CD4-positive, alpha-beta memory T cell (primary cell): ENCODE data around the gene FLYWCH2. TPM values are rescaled to one million over a fixed set of nuclear protein-coding genes. Genes with fewer than 3 reads are reported as not detected.

Experiments
- CTCF ChIA-PET: fragments of 350-600 bp; sonication (Branson Sonifier 250); formaldehyde crosslinking; loops from one replicate; lab custom pipeline; 2021; ENCODE audit warnings: inconsistent platforms; ENCODE audit not compliant: partially characterized antibody; lab: Charles Lee
- POLR2A ChIA-PET: fragments of 350-600 bp; sonication (Branson Sonifier 250); formaldehyde crosslinking; loops from one replicate; lab custom pipeline; 2021; ENCODE audit not compliant: partially characterized antibody; lab: Charles Lee
- DNase-seq, 5 donors: peaks; one replicate each; pipeline versions ENCODE4 v3.0.0 to v3.0.0-alpha.2; 2020 to 2022; ENCODE audit warnings: mixed read lengths in 1 of 5
- H3K27ac ChIP-seq: one replicate; pipeline ENCODE4 v1.7.0; 2013; ENCODE audit warnings: low read depth, low read length
- H3K27me3 ChIP-seq: 2 replicates; pipeline ENCODE4 v1.7.0; 2013; ENCODE audit warnings: mild to moderate bottlenecking, low read length, moderate library complexity; ENCODE audit not compliant: insufficient read depth
- H3K36me3 ChIP-seq: 2 replicates; pipeline ENCODE4 v1.7.0; 2013; ENCODE audit warnings: mild to moderate bottlenecking, low read length, moderate library complexity; ENCODE audit not compliant: insufficient read depth
- H3K4me1 ChIP-seq: 2 replicates; pipeline ENCODE4 v1.7.0; 2013; ENCODE audit warnings: mild to moderate bottlenecking, low read length, moderate library complexity; ENCODE audit not compliant: insufficient read depth
- H3K4me3 ChIP-seq, 2 donors: one replicate each; pipeline ENCODE4 v1.7.0; 2013; ENCODE audit warnings: low read length in 2 of 2, mild to moderate bottlenecking in 1 of 2
- H3K9me3 ChIP-seq, 2 donors: one replicate each; pipeline ENCODE4 v1.7.0; 2013; ENCODE audit warnings: low read length in 2 of 2, control low read depth in 1 of 2; ENCODE audit not compliant: control insufficient read depth in 1 of 2
- H3K27ac Mint-ChIP-seq, 7 donors: one replicate each; pipeline ENCODE4 v1.8.0; 2020 to 2021; ENCODE audit warnings: mixed read lengths in 7 of 7, mild to moderate bottlenecking in 6 of 7, inconsistent platforms in 3 of 7, moderate library complexity in 3 of 7
- H3K27me3 Mint-ChIP-seq, 2 donors: one replicate each; pipeline ENCODE4 v1.8.0; 2020 to 2021; ENCODE audit warnings: mixed read lengths in 2 of 2
- H3K36me3 Mint-ChIP-seq, 2 donors: one replicate each; pipeline ENCODE4 v1.8.0; 2020 to 2021; ENCODE audit warnings: mixed read lengths in 2 of 2, inconsistent platforms in 1 of 2, mild to moderate bottlenecking in 1 of 2
- H3K4me1 Mint-ChIP-seq, 4 donors: one replicate each; pipeline ENCODE4 v1.8.0; 2020 to 2021; ENCODE audit warnings: mixed read lengths in 4 of 4, mild to moderate bottlenecking in 1 of 4
- H3K4me3 Mint-ChIP-seq, 8 donors: one replicate each; pipeline ENCODE4 v1.8.0; 2020 to 2021; ENCODE audit warnings: mixed read lengths in 8 of 8, mild to moderate bottlenecking in 7 of 8, moderate library complexity in 6 of 8, inconsistent platforms in 3 of 8
- H3K9me3 Mint-ChIP-seq, 8 donors: one replicate each; pipeline ENCODE4 v1.8.0; 2020 to 2021; ENCODE audit warnings: mixed read lengths in 8 of 8, mild to moderate bottlenecking in 5 of 8, inconsistent platforms in 3 of 8, moderate library complexity in 1 of 8
- intact Hi-C: fragments of 100-400 bp; cut with micrococcal nuclease; formaldehyde crosslinking; loops from one replicate; pipeline ENCODE4 v1.15.1; 2023
- polyA plus RNA-seq, 2 donors: library from polyadenylated mRNA; unstranded; fragments of 300-500 nt; fragmentation: Illumina TruSeq; gene quantifications; one replicate each; pipeline ENCODE4 v1.2.3, GENCODE V29; 2021
- total RNA-seq, 2 experiments: library from RNA; stranded (reverse); gene quantifications; one replicate each; pipeline ENCODE4 v1.2.3, GENCODE V29; 2021

The FLYWCH2 gene
- total and polyA plus RNA-seq, 4 experiments from 2014 or later, result 21.1 to 27.1 (median 23.7) TPM

DNA sequence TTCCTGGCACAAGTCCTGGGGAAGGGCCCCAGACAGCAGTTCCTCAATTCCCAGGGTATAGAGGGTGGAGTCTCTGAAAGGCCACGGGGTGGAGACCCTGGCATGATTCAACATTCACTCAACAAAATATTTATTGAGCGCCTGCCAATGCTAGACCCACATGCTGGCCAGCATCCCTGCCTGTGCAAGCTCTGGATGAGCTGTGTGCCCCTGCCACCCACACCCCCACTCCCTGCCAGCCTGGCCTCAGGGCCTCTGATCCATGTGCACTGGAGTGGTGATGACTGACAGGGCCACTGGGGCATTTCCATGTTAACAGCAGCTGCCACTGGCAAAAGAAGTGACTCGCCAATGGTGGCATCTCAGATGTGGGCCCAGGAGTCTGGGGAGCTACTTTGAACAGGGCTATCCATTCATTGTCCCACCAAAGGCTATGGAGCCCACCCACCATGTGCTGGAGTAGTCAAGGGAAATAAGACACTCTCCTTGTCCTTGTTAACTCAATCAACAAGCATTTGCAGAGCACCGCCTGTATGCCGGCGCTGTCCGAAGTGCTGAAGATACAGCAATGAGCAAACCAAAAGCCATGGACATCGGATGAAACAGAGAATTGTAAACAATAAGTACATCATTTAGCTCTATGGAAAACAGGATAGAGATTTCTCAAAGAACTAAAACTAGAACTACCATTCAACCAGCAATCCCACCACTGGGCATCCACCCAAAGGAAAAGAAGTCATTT lies 22.0 kb upstream of the FLYWCH2 start:
- CTCF ChIA-PET, result no interaction called here
- Histone ChIP-seq H3K27ac (no peak overlapping the region), H3K4me3 (no peak overlapping the region), H3K9me3 (no peaks in the 10 kb centered on the region), H3K4me1 (peaks cover 12% of the 10 kb centered on the region), H3K27me3 (peaks cover 6% of the 10 kb centered on the region), H3K36me3 (no peaks in the 10 kb centered on the region)
- Mint-ChIP-seq H3K36me3 (peaks cover 0 to 3% of the 10 kb centered on the region in 2 donors), H3K9me3 (peaks cover 0 to 9% (median 2%) of the 10 kb centered on the region in 8 donors), H3K27me3 (peaks cover 5 to 13% of the 10 kb centered on the region in 2 donors), H3K4me3 (no peak overlapping the region), H3K4me1 (peaks cover 2 to 9% (median 4%) of the 10 kb centered on the region in 4 donors), H3K27ac (no peak overlapping the region)
- DNase-seq, result peak in 1 of 5 donors; percentile 23
- POLR2A ChIA-PET, result no interaction called here
- intact Hi-C loops, result loop anchor here (10.0 kb wide), 1 partner anchor 106 kb away; the partner anchor contains the start of gene SRRM2

DNA sequence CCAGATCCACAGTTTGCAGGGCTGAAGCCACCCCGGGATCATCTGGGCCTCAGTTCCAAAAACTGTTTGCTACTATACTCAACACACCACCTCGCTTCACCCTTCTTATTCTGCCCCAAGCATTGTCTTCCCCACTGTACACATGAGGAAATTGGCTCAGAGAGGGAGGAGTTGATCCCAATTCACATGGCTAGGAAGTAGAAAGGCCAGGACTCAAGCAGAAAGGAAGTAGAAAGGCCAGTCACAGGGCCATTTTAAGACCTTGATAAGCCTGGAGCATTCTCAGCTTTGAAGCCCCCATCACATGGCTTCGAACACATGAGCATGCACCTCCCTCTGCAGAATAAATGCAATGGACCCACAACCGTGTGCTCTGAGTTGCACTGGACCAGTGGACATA lies 17.4 kb upstream of the FLYWCH2 start:
- Mint-ChIP-seq H3K9me3 (peaks cover 0 to 7% (median 2%) of the 10 kb centered on the region in 8 donors), H3K4me1 (peaks cover 7 to 25% (median 13%) of the 10 kb centered on the region in 4 donors), H3K36me3 (peaks cover 0 to 3% of the 10 kb centered on the region in 2 donors), H3K4me3 (no peak overlapping the region), H3K27ac (peak overlapping the region in 3 of 7 donors; percentile 43 to 66 (median 55)), H3K27me3 (peaks cover 5% of the 10 kb centered on the region in 2 donors)
- intact Hi-C loops, result loop anchor here (5.0 to 10.0 kb wide), 2 partner anchors 88 to 111 kb away; partner anchors contain the start of genes ELOB and SRRM2
- Histone ChIP-seq H3K27ac (no peak overlapping the region), H3K9me3 (no peaks in the 10 kb centered on the region), H3K4me3 (no peak overlapping the region), H3K36me3 (no peaks in the 10 kb centered on the region), H3K27me3 (no peaks in the 10 kb centered on the region), H3K4me1 (peaks cover 13% of the 10 kb centered on the region)
- CTCF ChIA-PET, result interaction anchor here (1.2 to 1.5 kb wide), 2 partner anchors 9 to 55 kb away, joined by 3 to 5 read pairs; no protein-coding TSS in a partner anchor
- POLR2A ChIA-PET, result no interaction called here
- peak in 1 of 5 donors; percentile 16 for DNase-seq

DNA sequence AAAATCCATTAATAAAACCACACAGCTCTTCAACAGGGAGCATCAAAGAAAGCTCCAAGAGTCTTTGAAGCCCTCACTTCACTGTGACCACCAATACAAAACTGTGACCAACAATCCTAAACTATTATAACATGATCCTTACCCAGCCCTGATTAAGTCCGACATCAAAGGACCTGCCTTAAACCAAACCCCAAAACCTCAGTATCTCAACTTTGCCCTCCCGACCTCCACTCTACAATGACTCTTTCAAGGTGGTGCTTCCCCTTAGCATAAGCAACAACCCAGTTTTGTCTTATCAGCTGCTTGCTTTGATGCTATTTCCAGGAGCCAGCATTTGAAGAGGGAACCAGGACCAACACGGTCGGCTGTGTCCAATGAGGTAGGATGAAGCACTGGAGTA lies 16.6 kb upstream of the FLYWCH2 start:
- ChIA-PET POLR2A (no interaction called here), CTCF (interaction anchor here (1.2 to 2.9 kb wide), 4 partner anchors 10 to 54 kb away, joined by 3 to 35 read pairs (median 9); no protein-coding TSS in a partner anchor)

DNA sequence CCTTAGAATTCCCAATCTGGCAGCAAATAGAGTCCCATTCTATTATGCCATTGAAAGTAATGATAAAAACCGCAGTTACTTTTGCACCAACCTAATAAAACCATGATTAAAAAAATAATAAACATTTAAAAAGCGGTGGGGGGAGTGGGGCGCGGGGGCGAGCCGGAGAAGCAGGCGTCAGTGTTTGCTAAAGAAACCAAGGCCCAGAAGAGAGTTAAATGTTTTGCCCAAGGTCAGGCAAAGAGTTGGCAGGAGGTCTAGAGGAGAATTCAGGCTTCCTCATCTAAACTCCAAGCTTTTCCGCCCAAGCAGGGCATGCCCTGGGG lies 15.4 kb upstream of the FLYWCH2 start:
- Mint-ChIP-seq H3K27me3 (no peaks in the 10 kb centered on the region), H3K27ac (peak overlapping the region; percentile 54 to 94 (median 91)), H3K4me1 (peaks cover 7 to 25% (median 13%) of the 10 kb centered on the region in 4 donors), H3K4me3 (peak overlapping the region; percentile 77 to 90 (median 88)), H3K9me3 (no peaks in the 10 kb centered on the region), H3K36me3 (no peaks in the 10 kb centered on the region)
- POLR2A ChIA-PET, result interaction anchor here (0.8 to 2.4 kb wide), 15 partner anchors 13 to 903 kb away, joined by 3 to 30 read pairs (median 6); partner anchors contain the start of genes AMDHD2, ELOB, FLYWCH1 and FLYWCH2
- DNase-seq, result no peak
- H3K9me3 ChIP-seq, result no peaks in the 10 kb centered on the region
- no peaks in the 10 kb centered on the region for H3K27me3 ChIP-seq
- H3K27ac ChIP-seq, result peak overlapping the region; percentile 69
- no peaks in the 10 kb centered on the region for H3K36me3 ChIP-seq
- H3K4me1 ChIP-seq, result peaks cover 13% of the 10 kb centered on the region
- peak overlapping the region; percentile 17 to 76 for H3K4me3 ChIP-seq
- CTCF ChIA-PET, result interaction anchor here (0.7 to 3.0 kb wide), 23 partner anchors 9 to 146 kb away, joined by 3 to 35 read pairs (median 5); partner anchors contain the start of genes FLYWCH1, FLYWCH2 and PRSS22
- intact Hi-C loops, result loop anchor here (5.0 to 10.0 kb wide), 2 partner anchors 90 to 113 kb away; partner anchors contain the start of genes ELOB and SRRM2

More for the DNA sequence above, 16.6 kb upstream of the FLYWCH2 start:
- Histone ChIP-seq H3K27ac (no peak overlapping the region), H3K9me3 (no peaks in the 10 kb centered on the region), H3K4me3 (no peak overlapping the region), H3K27me3 (no peaks in the 10 kb centered on the region), H3K36me3 (no peaks in the 10 kb centered on the region), H3K4me1 (peaks cover 13% of the 10 kb centered on the region)
- Mint-ChIP-seq H3K27ac (peak overlapping the region in 6 of 7 donors; percentile 14 to 79 (median 30)), H3K27me3 (peaks cover 1 to 2% of the 10 kb centered on the region in 2 donors), H3K36me3 (no peaks in the 10 kb centered on the region), H3K4me3 (peak overlapping the region in 3 of 8 donors; percentile 29 to 61 (median 45)), H3K4me1 (peaks cover 7 to 25% (median 13%) of the 10 kb centered on the region in 4 donors), H3K9me3 (peaks cover 0 to 2% (median 0%) of the 10 kb centered on the region in 8 donors)
- intact Hi-C loops, result loop anchor here (5.0 to 10.0 kb wide), 2 partner anchors 89 to 112 kb away; partner anchors contain the start of genes ELOB and SRRM2
- DNase-seq, result no peak

DNA sequence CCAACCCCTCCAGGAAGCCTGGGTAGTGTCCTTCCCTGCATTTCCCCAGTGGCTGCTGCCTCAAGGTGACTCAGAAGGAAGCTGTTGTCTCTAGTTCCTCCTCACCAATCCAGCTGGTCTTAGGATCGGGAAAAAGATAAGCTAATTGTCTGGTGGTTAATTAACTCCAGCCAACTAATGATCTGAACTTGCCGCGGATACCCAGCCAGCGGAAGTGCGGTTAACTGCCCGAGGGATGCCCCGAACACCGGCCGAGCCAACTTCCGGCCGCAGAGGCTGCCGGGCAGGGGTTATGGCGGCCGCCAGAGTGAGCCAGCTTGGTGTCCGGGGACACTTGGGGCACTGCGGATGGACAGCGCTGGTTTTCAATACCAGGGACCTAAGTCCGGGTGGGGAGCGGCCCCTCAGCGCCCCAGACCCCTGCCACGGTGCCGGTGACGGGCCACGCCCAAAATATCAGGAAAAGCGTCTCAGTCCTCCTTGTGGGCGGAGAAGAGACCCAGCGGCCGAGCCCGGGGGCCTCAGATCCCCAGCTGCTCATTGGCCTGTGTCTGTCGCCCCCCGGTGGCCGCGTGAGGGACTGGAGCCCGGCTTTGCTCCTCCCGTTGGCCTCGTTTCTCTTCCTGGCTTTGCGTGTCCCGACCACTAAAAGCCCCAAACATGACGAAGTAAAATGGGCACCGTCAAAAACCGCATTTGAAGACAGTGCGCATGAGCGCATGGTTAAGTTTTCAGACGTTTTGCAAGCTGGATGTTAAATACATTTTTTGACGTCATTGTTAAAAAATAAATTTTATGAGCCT lies 14.8 kb upstream of the FLYWCH2 start:
- H3K4me1 Mint-ChIP-seq, result peaks cover 7 to 25% (median 13%) of the 10 kb centered on the region in 4 donors
- CTCF ChIA-PET, result interaction anchor here (0.6 to 3.0 kb wide), 29 partner anchors 10 to 147 kb away, joined by 3 to 35 read pairs (median 4); partner anchors contain the start of genes FLYWCH1, FLYWCH2 and PRSS22
- no peaks in the 10 kb centered on the region for H3K36me3 Mint-ChIP-seq
- H3K4me3 ChIP-seq, result peak overlapping the region; percentile 17 to 76
- peak overlapping the region; percentile 69 for H3K27ac ChIP-seq
- intact Hi-C loops, result loop anchor here (1.0 to 10.0 kb wide), 6 partner anchors 14 to 186 kb away; partner anchors contain the start of genes ELOB, KCTD5 and SRRM2
- H3K27me3 ChIP-seq, result no peaks in the 10 kb centered on the region
- POLR2A ChIA-PET, result interaction anchor here (0.6 to 2.4 kb wide), 19 partner anchors 12 to 903 kb away, joined by 3 to 30 read pairs (median 5); partner anchors contain the start of genes AMDHD2, ELOB, FLYWCH1 and FLYWCH2
- H3K9me3 ChIP-seq, result no peaks in the 10 kb centered on the region
- DNase-seq, result peak; percentile 94 to 98 (median 96)
- no peaks in the 10 kb centered on the region for H3K27me3 Mint-ChIP-seq
- peak overlapping the region; percentile 77 to 90 (median 88) for H3K4me3 Mint-ChIP-seq
- no peaks in the 10 kb centered on the region for H3K36me3 ChIP-seq
- H3K9me3 Mint-ChIP-seq, result no peaks in the 10 kb centered on the region
- peaks cover 13% of the 10 kb centered on the region for H3K4me1 ChIP-seq
- H3K27ac Mint-ChIP-seq, result peak overlapping the region; percentile 54 to 94 (median 91)

DNA sequence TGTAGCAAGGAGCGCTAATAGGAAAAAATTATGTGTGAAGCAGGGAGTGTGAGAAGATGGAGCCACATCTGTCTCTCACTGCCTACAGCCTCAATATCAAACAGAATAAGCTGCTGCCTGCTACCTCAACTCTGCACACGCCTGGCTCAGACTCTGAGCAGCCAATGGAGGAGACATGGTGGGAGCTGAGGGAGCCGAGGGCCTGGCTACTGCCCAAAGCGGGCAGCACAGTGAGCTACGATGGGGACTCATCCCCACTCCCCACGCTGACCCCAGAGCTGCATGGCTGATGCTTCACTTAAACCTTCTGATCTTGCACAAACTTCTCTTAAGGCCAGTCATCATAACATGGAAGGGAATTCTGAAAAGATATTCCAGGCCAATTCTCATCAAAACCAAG lies 11.1 kb upstream of the FLYWCH2 start:
- H3K36me3 ChIP-seq, result no peaks in the 10 kb centered on the region
- CTCF ChIA-PET, result interaction anchor here (0.7 to 2.9 kb wide), 6 partner anchors 9 to 90 kb away, joined by 3 to 10 read pairs (median 3); no protein-coding TSS in a partner anchor
- H3K27ac ChIP-seq, result no peak overlapping the region
- no peaks in the 10 kb centered on the region for H3K9me3 Mint-ChIP-seq
- peaks cover 0 to 2% of the 10 kb centered on the region in 2 donors for H3K27me3 Mint-ChIP-seq
- peaks cover 5 to 17% (median 7%) of the 10 kb centered on the region in 4 donors for H3K4me1 Mint-ChIP-seq
- H3K4me3 Mint-ChIP-seq, result no peak overlapping the region
- H3K4me1 ChIP-seq, result peaks cover 18% of the 10 kb centered on the region
- intact Hi-C loops, result no loop called here
- H3K9me3 ChIP-seq, result no peaks in the 10 kb centered on the region
- POLR2A ChIA-PET, result interaction anchor here (0.8 to 0.9 kb wide), 2 partner anchors 12 to 55 kb away, joined by 3 to 5 read pairs; no protein-coding TSS in a partner anchor
- no peak overlapping the region for H3K27ac Mint-ChIP-seq
- H3K36me3 Mint-ChIP-seq, result no peaks in the 10 kb centered on the region
- no peak overlapping the region for H3K4me3 ChIP-seq
- no peaks in the 10 kb centered on the region for H3K27me3 ChIP-seq
- DNase-seq, result no peak
